ENCODE results near the gene HGFAC.

The HGFAC gene

GRCh38 chr4:3426465-3427133 is 15.2 kb upstream of the HGFAC start:
- peaks cover 13 to 14% of the 10 kb centered on the region in 2 donors for H3K36me3 ChIP-seq (ENCODE audit: control insufficient read depth in 2 of 2, insufficient read depth in 2 of 2, low read length in 2 of 2)
- no peaks in the 10 kb centered on the region for H3K27me3 ChIP-seq (ENCODE audit: control insufficient read depth in 1 of 2, insufficient read depth in 2 of 2, low read length in 2 of 2)
- no peaks in the 10 kb centered on the region for H3K4me1 ChIP-seq (ENCODE audit: control insufficient read depth, insufficient read depth, low read length)
- H3K9me3 ChIP-seq (ENCODE audit: control insufficient read depth in 2 of 2, low read length in 2 of 2) = no peaks in the 10 kb centered on the region
- no peak overlapping the region for H3K4me3 ChIP-seq (ENCODE audit: low read length in 2 of 2)
- H3K27ac ChIP-seq (ENCODE audit: low read length) = no peak overlapping the region
- H3K9ac ChIP-seq (ENCODE audit: low read length in 2 of 2) = no peak overlapping the region

DNA sequence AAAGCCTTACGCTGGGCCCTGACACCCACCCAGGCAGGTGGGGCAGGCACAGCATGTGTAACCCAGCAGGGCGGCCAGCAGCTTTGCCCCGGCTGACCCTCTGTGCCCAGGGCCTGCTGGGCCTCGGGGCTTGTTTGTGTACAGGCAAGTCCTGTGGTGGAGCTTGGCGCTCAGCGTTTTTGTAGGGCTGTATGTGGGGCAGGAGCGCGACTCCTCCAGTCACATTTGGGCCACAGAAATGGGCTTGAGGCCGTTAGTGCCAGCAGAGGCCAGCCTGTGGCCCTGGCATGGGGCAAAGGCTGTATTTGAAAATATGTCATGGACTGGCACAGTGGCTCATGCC is 14.7 kb upstream of the HGFAC start:
- Histone ChIP-seq H3K27me3 (ENCODE audit: control insufficient read depth in 1 of 2, insufficient read depth in 2 of 2, low read length in 2 of 2) (no peaks in the 10 kb centered on the region), H3K4me3 (ENCODE audit: low read length in 2 of 2) (no peak overlapping the region), H3K9ac (ENCODE audit: low read length in 2 of 2) (no peak overlapping the region), H3K9me3 (ENCODE audit: control insufficient read depth in 2 of 2, low read length in 2 of 2) (no peaks in the 10 kb centered on the region), H3K27ac (ENCODE audit: low read length) (no peak overlapping the region), H3K4me1 (ENCODE audit: control insufficient read depth, insufficient read depth, low read length) (no peaks in the 10 kb centered on the region), H3K36me3 (ENCODE audit: control insufficient read depth in 2 of 2, insufficient read depth in 2 of 2, low read length in 2 of 2) (peaks cover 14 to 16% of the 10 kb centered on the region in 2 donors)

DNA sequence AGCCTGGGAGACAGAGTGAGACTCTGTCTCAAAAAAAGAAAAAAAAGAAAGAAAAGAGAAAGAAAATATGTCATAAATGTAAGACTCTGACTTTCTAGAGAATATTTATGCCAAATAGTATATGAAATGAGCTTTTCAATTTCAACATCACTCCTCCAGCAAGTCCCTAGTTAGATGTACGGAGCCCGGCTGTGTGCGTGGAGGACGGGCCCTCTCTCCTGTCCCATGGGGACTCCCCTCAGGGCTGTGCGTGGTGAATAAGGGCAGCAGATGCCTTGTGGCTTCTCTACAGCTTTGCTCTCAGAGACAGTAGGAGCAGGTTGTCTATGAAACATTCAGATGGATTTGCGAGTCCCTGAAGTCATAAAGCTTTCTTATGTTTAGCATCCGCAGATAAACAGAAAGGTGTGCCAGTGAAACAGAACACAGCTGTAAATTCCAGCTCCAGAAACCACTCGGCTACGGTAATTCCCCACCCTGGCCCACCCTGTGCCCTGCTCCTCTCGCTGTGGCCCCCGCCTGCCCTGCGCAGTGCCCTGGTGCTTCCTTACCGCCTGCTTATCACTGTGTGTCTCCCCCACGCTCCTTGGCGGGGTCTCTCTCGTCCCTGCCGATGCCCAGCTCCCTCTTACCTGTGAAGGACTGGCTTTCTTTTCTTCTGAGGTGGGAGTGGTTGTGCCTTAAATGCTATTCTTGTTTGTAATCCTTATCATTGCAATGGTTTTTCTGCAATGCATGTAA is 13.9 kb upstream of the HGFAC start:
- H3K9ac ChIP-seq (ENCODE audit: low read length in 2 of 2) = no peak overlapping the region
- H3K27me3 ChIP-seq (ENCODE audit: control insufficient read depth in 1 of 2, insufficient read depth in 2 of 2, low read length in 2 of 2) = no peaks in the 10 kb centered on the region
- no peaks in the 10 kb centered on the region for H3K9me3 ChIP-seq (ENCODE audit: control insufficient read depth in 2 of 2, low read length in 2 of 2)
- H3K4me1 ChIP-seq (ENCODE audit: control insufficient read depth, insufficient read depth, low read length) = no peaks in the 10 kb centered on the region
- no peak overlapping the region for H3K27ac ChIP-seq (ENCODE audit: low read length)
- H3K4me3 ChIP-seq (ENCODE audit: low read length in 2 of 2) = no peak overlapping the region
- peaks cover 14 to 16% of the 10 kb centered on the region in 2 donors for H3K36me3 ChIP-seq (ENCODE audit: control insufficient read depth in 2 of 2, insufficient read depth in 2 of 2, low read length in 2 of 2)

- H3K4me1 ChIP-seq (ENCODE audit: control insufficient read depth, insufficient read depth, low read length) = no peaks in the 10 kb centered on the region
- no peak overlapping the region for H3K4me3 ChIP-seq (ENCODE audit: low read length in 2 of 2)
- H3K27ac ChIP-seq (ENCODE audit: low read length) = no peak overlapping the region
- no peaks in the 10 kb centered on the region for H3K27me3 ChIP-seq (ENCODE audit: control insufficient read depth in 1 of 2, insufficient read depth in 2 of 2, low read length in 2 of 2)
- no peaks in the 10 kb centered on the region for H3K9me3 ChIP-seq (ENCODE audit: control insufficient read depth in 2 of 2, low read length in 2 of 2)
- no peak overlapping the region for H3K9ac ChIP-seq (ENCODE audit: low read length in 2 of 2)
- peaks cover 6 to 16% of the 10 kb centered on the region in 2 donors for H3K36me3 ChIP-seq (ENCODE audit: control insufficient read depth in 2 of 2, insufficient read depth in 2 of 2, low read length in 2 of 2)
Measured at GRCh38 chr4:3429651-3430050, 12.1 kb upstream of the HGFAC start.

DNA sequence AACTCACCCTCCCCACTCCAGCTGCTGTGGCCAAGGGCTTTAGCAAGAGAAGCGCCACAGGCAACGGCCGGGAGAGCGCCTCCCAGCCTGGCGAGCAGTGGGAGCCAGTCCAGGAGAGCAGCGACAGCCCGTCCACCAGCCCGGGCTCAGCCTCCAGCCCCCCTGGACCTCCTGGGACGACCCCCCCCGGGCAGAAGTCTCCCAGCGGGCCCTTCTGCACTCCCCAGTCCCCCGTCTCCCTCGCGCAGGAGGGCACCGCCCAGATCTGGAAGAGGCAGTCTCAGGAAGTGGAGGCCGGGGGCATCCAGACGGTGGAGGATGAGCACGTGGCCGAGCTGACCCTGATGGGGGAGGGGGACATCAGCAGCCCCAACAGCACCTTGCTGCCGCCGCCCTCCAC is 11.2 kb upstream of the HGFAC start:
- no peaks in the 10 kb centered on the region for H3K4me1 ChIP-seq (ENCODE audit: control insufficient read depth, insufficient read depth, low read length)
- H3K27ac ChIP-seq (ENCODE audit: low read length) = no peak overlapping the region
- H3K9me3 ChIP-seq (ENCODE audit: control insufficient read depth in 2 of 2, low read length in 2 of 2) = no peaks in the 10 kb centered on the region
- peaks cover 6 to 10% of the 10 kb centered on the region in 2 donors for H3K36me3 ChIP-seq (ENCODE audit: control insufficient read depth in 2 of 2, insufficient read depth in 2 of 2, low read length in 2 of 2)
- H3K9ac ChIP-seq (ENCODE audit: low read length in 2 of 2) = no peak overlapping the region
- no peaks in the 10 kb centered on the region for H3K27me3 ChIP-seq (ENCODE audit: control insufficient read depth in 1 of 2, insufficient read depth in 2 of 2, low read length in 2 of 2)
- no peak overlapping the region for H3K4me3 ChIP-seq (ENCODE audit: low read length in 2 of 2)

DNA sequence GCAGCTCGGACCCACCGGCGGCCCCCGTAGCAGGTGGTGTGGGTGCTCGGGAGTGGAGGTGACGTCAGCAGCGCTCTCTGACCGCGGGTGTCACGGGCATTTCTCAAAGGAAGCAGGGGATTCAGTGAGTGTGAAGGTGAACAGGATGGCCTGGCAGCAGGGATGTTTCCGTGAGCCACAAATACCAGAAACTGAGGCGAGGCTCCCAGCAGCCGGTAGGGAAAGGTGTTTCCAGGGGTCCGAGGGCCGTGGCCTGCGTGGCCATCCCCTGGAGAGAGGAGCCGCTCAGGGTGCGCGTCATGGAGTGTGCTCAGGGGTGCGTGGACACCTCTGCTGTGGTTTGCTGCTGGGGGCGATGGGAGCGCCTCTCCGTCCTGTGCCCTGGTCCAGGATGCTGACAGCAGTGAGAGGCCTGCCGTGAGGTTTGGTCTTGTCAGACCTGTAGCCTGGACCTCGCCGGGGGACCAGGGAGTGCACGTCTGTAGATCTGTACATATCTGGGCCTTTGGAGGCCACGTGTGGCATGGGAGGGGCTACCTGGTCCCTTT is 10.2 kb upstream of the HGFAC start:
- no peaks in the 10 kb centered on the region for H3K4me1 ChIP-seq (ENCODE audit: control insufficient read depth, insufficient read depth, low read length)
- H3K36me3 ChIP-seq (ENCODE audit: control insufficient read depth in 2 of 2, insufficient read depth in 2 of 2, low read length in 2 of 2) = peaks cover 6 to 10% of the 10 kb centered on the region in 2 donors
- H3K4me3 ChIP-seq (ENCODE audit: low read length in 2 of 2) = no peak overlapping the region
- no peak overlapping the region for H3K9ac ChIP-seq (ENCODE audit: low read length in 2 of 2)
- no peak overlapping the region for H3K27ac ChIP-seq (ENCODE audit: low read length)
- no peaks in the 10 kb centered on the region for H3K27me3 ChIP-seq (ENCODE audit: control insufficient read depth in 1 of 2, insufficient read depth in 2 of 2, low read length in 2 of 2)
- no peaks in the 10 kb centered on the region for H3K9me3 ChIP-seq (ENCODE audit: control insufficient read depth in 2 of 2, low read length in 2 of 2)

- Histone ChIP-seq H3K4me1 (ENCODE audit: control insufficient read depth, insufficient read depth, low read length) (no peaks in the 10 kb centered on the region), H3K27ac (ENCODE audit: low read length) (no peak overlapping the region), H3K36me3 (ENCODE audit: control insufficient read depth in 2 of 2, insufficient read depth in 2 of 2, low read length in 2 of 2) (peaks cover 6 to 10% of the 10 kb centered on the region in 2 donors), H3K9ac (ENCODE audit: low read length in 2 of 2) (no peak overlapping the region), H3K4me3 (ENCODE audit: low read length in 2 of 2) (no peak overlapping the region), H3K9me3 (ENCODE audit: control insufficient read depth in 2 of 2, low read length in 2 of 2) (no peaks in the 10 kb centered on the region), H3K27me3 (ENCODE audit: control insufficient read depth in 1 of 2, insufficient read depth in 2 of 2, low read length in 2 of 2) (no peaks in the 10 kb centered on the region)
Measured at GRCh38 chr4:3432381-3432790, 9.4 kb upstream of the HGFAC start.

DNA sequence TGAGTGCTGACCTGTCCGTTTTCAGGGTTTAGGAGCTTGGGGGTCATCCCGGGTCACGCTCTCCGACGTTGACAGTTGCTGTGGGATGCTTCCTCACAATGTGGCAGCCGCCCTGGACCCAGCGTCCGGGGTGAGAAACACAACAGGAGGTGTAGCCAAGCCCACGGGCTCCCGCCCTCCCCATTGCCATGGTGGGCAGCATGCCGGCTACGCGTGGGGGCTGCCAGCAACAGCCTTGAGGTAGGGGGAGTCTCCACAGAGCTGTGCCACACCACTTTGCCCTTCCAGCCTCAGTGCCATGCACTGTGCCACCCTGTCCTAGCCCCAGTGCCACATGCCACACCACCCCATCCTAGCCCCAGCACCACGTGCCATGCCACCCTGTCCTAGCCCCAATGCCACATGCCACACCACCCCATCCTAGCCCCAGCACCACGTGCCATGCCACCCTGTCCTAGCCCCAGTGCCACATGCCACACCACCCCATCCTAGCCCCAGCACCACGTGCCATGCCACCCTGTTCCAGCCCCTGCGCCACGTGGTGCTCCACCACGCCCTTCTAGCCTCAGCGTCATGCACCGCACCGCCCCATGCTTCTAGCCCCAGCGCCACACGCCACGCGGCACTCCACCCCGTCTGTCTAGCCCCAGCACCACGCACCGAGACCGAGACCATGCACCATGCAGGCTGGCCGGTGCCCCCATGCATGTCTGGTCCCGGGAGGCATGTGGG is 8.5 kb upstream of the HGFAC start:
- H3K9ac ChIP-seq (ENCODE audit: low read length in 2 of 2) = no peak overlapping the region
- no peaks in the 10 kb centered on the region for H3K27me3 ChIP-seq (ENCODE audit: control insufficient read depth in 1 of 2, insufficient read depth in 2 of 2, low read length in 2 of 2)
- H3K9me3 ChIP-seq (ENCODE audit: control insufficient read depth in 2 of 2, low read length in 2 of 2) = no peaks in the 10 kb centered on the region
- H3K4me1 ChIP-seq (ENCODE audit: control insufficient read depth, insufficient read depth, low read length) = no peaks in the 10 kb centered on the region
- H3K27ac ChIP-seq (ENCODE audit: low read length) = no peak overlapping the region
- peaks cover 6 to 10% of the 10 kb centered on the region in 2 donors for H3K36me3 ChIP-seq (ENCODE audit: control insufficient read depth in 2 of 2, insufficient read depth in 2 of 2, low read length in 2 of 2)
- H3K4me3 ChIP-seq (ENCODE audit: low read length in 2 of 2) = no peak overlapping the region

- H3K36me3 ChIP-seq (ENCODE audit: control insufficient read depth in 2 of 2, insufficient read depth in 2 of 2, low read length in 2 of 2) = peaks cover 2 to 6% of the 10 kb centered on the region in 2 donors
- H3K27me3 ChIP-seq (ENCODE audit: control insufficient read depth in 1 of 2, insufficient read depth in 2 of 2, low read length in 2 of 2) = no peaks in the 10 kb centered on the region
- H3K4me1 ChIP-seq (ENCODE audit: control insufficient read depth, insufficient read depth, low read length) = no peaks in the 10 kb centered on the region
- H3K9ac ChIP-seq (ENCODE audit: low read length in 2 of 2) = no peak overlapping the region
- no peak overlapping the region for H3K27ac ChIP-seq (ENCODE audit: low read length)
- H3K4me3 ChIP-seq (ENCODE audit: low read length in 2 of 2) = no peak overlapping the region
- H3K9me3 ChIP-seq (ENCODE audit: control insufficient read depth in 2 of 2, low read length in 2 of 2) = no peaks in the 10 kb centered on the region
Measured at GRCh38 chr4:3434881-3435685, 6.7 kb upstream of the HGFAC start.

- H3K9ac ChIP-seq (ENCODE audit: low read length in 2 of 2) = no peak overlapping the region
- H3K9me3 ChIP-seq (ENCODE audit: control insufficient read depth in 2 of 2, low read length in 2 of 2) = no peaks in the 10 kb centered on the region
- no peak overlapping the region for H3K4me3 ChIP-seq (ENCODE audit: low read length in 2 of 2)
- no peak overlapping the region for H3K27ac ChIP-seq (ENCODE audit: low read length)
- H3K4me1 ChIP-seq (ENCODE audit: control insufficient read depth, insufficient read depth, low read length) = no peaks in the 10 kb centered on the region
- no peaks in the 10 kb centered on the region for H3K27me3 ChIP-seq (ENCODE audit: control insufficient read depth in 1 of 2, insufficient read depth in 2 of 2, low read length in 2 of 2)
- peaks cover 0 to 6% of the 10 kb centered on the region in 2 donors for H3K36me3 ChIP-seq (ENCODE audit: control insufficient read depth in 2 of 2, insufficient read depth in 2 of 2, low read length in 2 of 2)
Measured at GRCh38 chr4:3435686-3435956, 6.1 kb upstream of the HGFAC start.

Data from stomach smooth muscle (tissue), 2 donors.